Parathyroid adenoma (tissue), 2 donors: ENCODE measurements around the gene EML6.

Experiments used
- H2AFZ ChIP-seq: fragments of 300-600 bp; sonication (generic); one replicate; pipeline ENCODE4 v1.7.0; 2017; ENCODE audit warnings: antibody characterized with exemption, mild to moderate bottlenecking
- H3K27ac ChIP-seq: fragments of 300-600 bp; sonication (generic); one replicate; pipeline ENCODE4 v1.7.0; 2017
- H3K27me3 ChIP-seq: fragments of 300-600 bp; sonication (generic); one replicate; pipeline ENCODE4 v1.7.0; 2017; ENCODE audit warnings: low read length; ENCODE audit not compliant: control insufficient read depth, insufficient read depth
- H3K36me3 ChIP-seq: fragments of 300-600 bp; sonication (generic); one replicate; pipeline ENCODE4 v1.7.0; 2017; ENCODE audit warnings: low read length; ENCODE audit not compliant: control insufficient read depth, insufficient read depth
- H3K4me1 ChIP-seq: fragments of 300-600 bp; sonication (generic); one replicate; pipeline ENCODE4 v1.7.0; 2017; ENCODE audit warnings: control low read depth
- H3K4me2 ChIP-seq: fragments of 300-600 bp; sonication (generic); one replicate; pipeline ENCODE4 v1.7.0; 2017; ENCODE audit warnings: low read length
- H3K4me3 ChIP-seq: fragments of 300-600 bp; sonication (generic); one replicate; pipeline ENCODE4 v1.7.0; 2017; ENCODE audit warnings: low read depth, low read length
- H3K79me2 ChIP-seq: fragments of 300-600 bp; sonication (generic); one replicate; pipeline ENCODE4 v1.7.0; 2017; ENCODE audit warnings: control low read depth
- H3K9ac ChIP-seq: fragments of 300-600 bp; sonication (generic); one replicate; pipeline ENCODE4 v1.7.0; 2017; ENCODE audit warnings: mild to moderate bottlenecking
- H3K9me3 ChIP-seq: fragments of 300-600 bp; sonication (generic); one replicate; pipeline ENCODE4 v1.7.0; 2017; ENCODE audit warnings: low read length; ENCODE audit not compliant: control insufficient read depth
- TF ChIP-seq, protein P1 (sequence below): fragments of 300-600 bp; sonication (generic); IDR thresholded peaks from one replicate; pipeline ENCODE4 v1.7.0; 2017; ENCODE audit warnings: antibody characterized with exemption, mild to moderate bottlenecking
- donor health status: primary hyperparathyroidism.

EML6 gene

DNA sequence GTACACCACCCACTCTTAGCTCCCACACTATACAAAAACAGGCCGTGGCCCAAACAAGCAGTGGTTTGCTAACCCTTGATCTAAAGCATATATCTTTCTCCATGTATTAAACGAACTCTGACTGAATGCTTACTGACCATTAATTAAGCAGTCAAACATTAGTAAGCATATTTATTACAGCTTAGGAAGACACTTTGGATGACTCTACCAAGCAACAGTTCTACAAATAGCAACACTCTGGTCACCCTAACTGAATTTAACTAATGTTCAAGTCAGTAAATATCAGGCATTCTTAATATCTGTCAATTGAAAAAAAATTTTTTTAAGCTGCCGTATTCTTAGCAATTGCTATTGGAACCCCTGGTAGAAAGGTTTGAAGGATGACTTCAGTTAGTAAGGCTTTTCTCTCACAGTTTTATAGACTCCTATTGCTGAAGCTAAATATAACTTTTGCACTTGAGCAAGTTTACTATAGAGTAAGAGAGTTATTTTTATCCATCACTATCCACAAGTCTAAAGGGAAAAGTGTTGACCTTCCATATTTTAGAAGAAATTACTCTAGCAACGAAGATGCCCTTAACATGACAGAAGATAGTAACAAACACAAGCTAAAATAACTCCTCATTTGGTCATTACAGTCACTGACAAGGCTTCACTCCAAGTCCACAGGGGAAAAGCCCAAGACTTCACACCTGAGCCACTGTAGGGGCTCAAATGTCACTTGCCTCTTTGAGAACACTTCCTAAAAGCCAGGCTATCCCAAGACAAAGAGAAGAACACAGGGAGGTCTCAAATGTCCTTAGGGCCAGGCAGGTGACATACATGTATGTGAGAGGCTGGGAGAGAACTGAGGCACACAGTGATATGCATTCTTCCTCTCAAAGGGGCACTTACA is 252.4 kb downstream of the EML6 start:
- Histone ChIP-seq H3K36me3 (no peaks in the 10 kb centered on the region), H3K4me1 (peaks cover 18% of the 10 kb centered on the region), H3K4me2 (no peak overlapping the region), H3K79me2 (peaks cover 23% of the 10 kb centered on the region), H3K4me3 (no peak overlapping the region), H3K27ac (no peak overlapping the region), H3K27me3 (no peaks in the 10 kb centered on the region), H2AFZ (no peak overlapping the region), H3K9ac (no peak overlapping the region), H3K9me3 (no peaks in the 10 kb centered on the region)
- TF ChIP-seq, protein P1, sequence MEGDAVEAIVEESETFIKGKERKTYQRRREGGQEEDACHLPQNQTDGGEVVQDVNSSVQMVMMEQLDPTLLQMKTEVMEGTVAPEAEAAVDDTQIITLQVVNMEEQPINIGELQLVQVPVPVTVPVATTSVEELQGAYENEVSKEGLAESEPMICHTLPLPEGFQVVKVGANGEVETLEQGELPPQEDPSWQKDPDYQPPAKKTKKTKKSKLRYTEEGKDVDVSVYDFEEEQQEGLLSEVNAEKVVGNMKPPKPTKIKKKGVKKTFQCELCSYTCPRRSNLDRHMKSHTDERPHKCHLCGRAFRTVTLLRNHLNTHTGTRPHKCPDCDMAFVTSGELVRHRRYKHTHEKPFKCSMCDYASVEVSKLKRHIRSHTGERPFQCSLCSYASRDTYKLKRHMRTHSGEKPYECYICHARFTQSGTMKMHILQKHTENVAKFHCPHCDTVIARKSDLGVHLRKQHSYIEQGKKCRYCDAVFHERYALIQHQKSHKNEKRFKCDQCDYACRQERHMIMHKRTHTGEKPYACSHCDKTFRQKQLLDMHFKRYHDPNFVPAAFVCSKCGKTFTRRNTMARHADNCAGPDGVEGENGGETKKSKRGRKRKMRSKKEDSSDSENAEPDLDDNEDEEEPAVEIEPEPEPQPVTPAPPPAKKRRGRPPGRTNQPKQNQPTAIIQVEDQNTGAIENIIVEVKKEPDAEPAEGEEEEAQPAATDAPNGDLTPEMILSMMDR = no peak

DNA sequence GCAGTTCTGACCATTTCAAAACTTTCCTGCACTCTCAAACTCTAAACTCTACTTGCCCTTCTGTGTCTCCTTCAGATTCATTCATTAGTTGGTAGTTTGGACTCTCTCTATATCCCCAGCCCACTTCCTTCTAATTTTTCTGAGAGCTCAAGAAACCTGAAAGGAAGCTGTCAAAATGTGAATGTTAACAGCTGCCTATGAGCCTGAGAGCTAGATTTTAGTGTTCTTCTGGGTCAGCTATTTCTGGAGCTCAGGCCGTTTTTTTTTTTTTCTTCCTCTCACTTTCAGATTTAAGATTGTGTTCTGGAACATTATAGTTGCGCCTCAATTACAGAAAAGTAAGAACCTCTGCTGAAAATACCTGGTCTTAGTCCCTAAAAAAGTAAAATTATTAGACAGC is 253.7 kb downstream of the EML6 start:
- no peak overlapping the region for H3K27ac ChIP-seq
- H3K4me1 ChIP-seq = peaks cover 18% of the 10 kb centered on the region
- no peak overlapping the region for H2AFZ ChIP-seq
- peaks cover 23% of the 10 kb centered on the region for H3K79me2 ChIP-seq
- H3K27me3 ChIP-seq = no peaks in the 10 kb centered on the region
- TF ChIP-seq, protein P1 = no peak
- H3K36me3 ChIP-seq = no peaks in the 10 kb centered on the region
- H3K4me3 ChIP-seq = no peak overlapping the region
- H3K4me2 ChIP-seq = peak overlapping the region; percentile 25
- no peak overlapping the region for H3K9ac ChIP-seq
- H3K9me3 ChIP-seq = no peaks in the 10 kb centered on the region

DNA sequence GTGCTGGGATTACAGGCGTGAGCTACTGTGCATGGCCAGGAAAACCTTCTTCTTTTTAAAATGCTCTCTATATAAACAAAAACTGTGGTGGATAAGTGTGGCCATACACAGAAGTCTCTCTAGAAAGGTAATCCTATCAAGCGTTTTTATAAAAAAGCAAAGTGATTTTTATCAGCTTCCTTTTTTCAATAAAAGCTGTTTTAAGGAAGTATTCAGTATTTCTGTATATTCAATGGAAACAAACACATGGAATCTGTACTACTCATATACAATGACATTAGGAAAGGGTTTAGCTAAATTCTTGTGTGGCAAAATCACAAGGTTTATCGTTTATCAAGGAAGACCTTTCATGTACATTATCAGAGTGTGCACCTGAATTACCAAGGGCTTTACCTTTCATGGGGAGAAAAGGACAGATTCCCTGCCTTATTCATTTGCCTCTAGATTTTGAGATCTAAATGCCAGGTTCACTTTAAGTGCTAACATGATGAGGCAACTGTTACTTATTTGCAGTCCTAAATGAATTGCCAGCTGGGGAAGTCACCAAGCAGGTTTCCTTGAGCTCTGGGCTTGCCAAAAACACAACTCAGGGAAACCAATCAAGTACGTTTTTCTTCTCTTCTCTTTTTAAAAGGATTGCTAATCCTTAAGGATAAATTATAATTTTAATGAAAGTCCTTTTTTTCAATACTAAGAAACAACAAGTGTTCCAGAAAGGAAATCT is 256.0 kb downstream of the EML6 start:
- H3K36me3 ChIP-seq = no peaks in the 10 kb centered on the region
- peak overlapping the region; percentile 46 for H3K27ac ChIP-seq
- no peaks in the 10 kb centered on the region for H3K9me3 ChIP-seq
- peaks cover 25% of the 10 kb centered on the region for H3K4me1 ChIP-seq
- TF ChIP-seq, protein P1 = no peak
- no peak overlapping the region for H3K9ac ChIP-seq
- no peak overlapping the region for H3K4me3 ChIP-seq
- H2AFZ ChIP-seq = no peak overlapping the region
- no peaks in the 10 kb centered on the region for H3K27me3 ChIP-seq
- no peak overlapping the region for H3K4me2 ChIP-seq
- peaks cover 15% of the 10 kb centered on the region for H3K79me2 ChIP-seq

DNA sequence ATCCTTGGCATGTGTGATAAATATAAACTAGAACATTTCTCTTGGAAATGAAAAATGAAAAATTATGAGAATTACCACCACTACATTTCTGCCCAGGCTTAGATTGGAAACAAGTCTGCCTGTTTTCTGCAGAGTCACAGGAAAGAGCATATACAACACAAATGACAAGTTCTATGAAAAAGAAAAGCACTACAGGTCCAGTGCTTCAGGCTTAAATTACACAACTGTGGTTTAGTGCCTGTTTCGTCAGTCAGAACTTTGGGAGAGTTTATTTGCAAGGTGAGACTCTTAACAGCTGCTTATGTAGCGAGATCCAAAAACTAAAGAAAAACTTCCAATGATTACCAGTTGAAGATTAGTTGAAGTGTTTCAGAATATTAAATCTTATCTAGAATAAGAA is 257.9 kb downstream of the EML6 start:
- H3K4me3 ChIP-seq = no peak overlapping the region
- no peaks in the 10 kb centered on the region for H3K27me3 ChIP-seq
- no peak overlapping the region for H3K27ac ChIP-seq
- no peak overlapping the region for H2AFZ ChIP-seq
- H3K9ac ChIP-seq = no peak overlapping the region
- no peaks in the 10 kb centered on the region for H3K9me3 ChIP-seq
- H3K4me1 ChIP-seq = peaks cover 18% of the 10 kb centered on the region
- peaks cover 7% of the 10 kb centered on the region for H3K79me2 ChIP-seq
- no peaks in the 10 kb centered on the region for H3K36me3 ChIP-seq
- H3K4me2 ChIP-seq = no peak overlapping the region
- TF ChIP-seq, protein P1 = no peak
